CD1c-positive myeloid dendritic cell (primary cell): Measurements from ENCODE around the gene TMEM201.
A peak's percentile ranks its signal among the peaks of the same experiment; 100 is the strongest.

Experiments
- DNase-seq: peaks from one replicate; pipeline ENCODE4 v3.0.0-alpha.2; 2016; ENCODE audit errors: extremely low spot score

Gene TMEM201

GRCh38 chr1:9600861-9601834, 12.4 kb downstream of the TMEM201 start:
- no peak for DNase-seq

GRCh38 chr1:9601942-9602793, 13.5 kb downstream of the TMEM201 start:
- DNase-seq, result no peak

GRCh38 chr1:9602794-9603167, 14.1 kb downstream of the TMEM201 start:
- DNase-seq, result no peak

GRCh38 chr1:9603307-9603706, 14.6 kb downstream of the TMEM201 start:
- no peak for DNase-seq

- DNase-seq, result no peak
Measured at GRCh38 chr1:9603766-9604753, 15.3 kb downstream of the TMEM201 start.

- DNase-seq, result no peak
Measured at GRCh38 chr1:9604836-9605235, 16.1 kb downstream of the TMEM201 start.

GRCh38 chr1:9605946-9606455, 17.3 kb downstream of the TMEM201 start:
- DNase-seq, result no peak

GRCh38 chr1:9606458-9606857, 17.7 kb downstream of the TMEM201 start:
- no peak for DNase-seq

GRCh38 chr1:9606948-9607347, 18.2 kb downstream of the TMEM201 start:
- DNase-seq, result no peak

GRCh38 chr1:9607352-9607751, 18.6 kb downstream of the TMEM201 start:
- no peak for DNase-seq

- no peak for DNase-seq
Measured at GRCh38 chr1:9609998-9610397, 21.3 kb downstream of the TMEM201 start.

- DNase-seq, result no peak
Measured at GRCh38 chr1:9610548-9610947, 21.8 kb downstream of the TMEM201 start.

GRCh38 chr1:9611716-9612115, 23.0 kb downstream of the TMEM201 start:
- DNase-seq, result no peak

- no peak for DNase-seq
Measured at GRCh38 chr1:9612162-9612845, 23.6 kb downstream of the TMEM201 start.

GRCh38 chr1:9612871-9613624, 24.3 kb downstream of the TMEM201 start:
- no peak for DNase-seq

GRCh38 chr1:9613625-9614299, 25.1 kb downstream of the TMEM201 start:
- DNase-seq, result no peak

- DNase-seq, result peak; percentile 57
Measured at GRCh38 chr1:9615316-9616063, 26.8 kb downstream of the TMEM201 start.

- DNase-seq, result no peak
Measured at GRCh38 chr1:9618909-9619679, 30.4 kb downstream of the TMEM201 start.
